ENCODE data around the gene SHISA5. TPM values are rescaled to one million over a fixed set of nuclear protein-coding genes. Genes with fewer than 3 reads are reported as not detected.
"Not testable (repeated sequence)": the region's sequence is repeated elsewhere in the genome, so short reads cannot be mapped to it uniquely, and the experiment has no call there.

Gene SHISA5
- total RNA-seq, 1 experiment from 2014 or later: 192 TPM

GRCh38 chr3:48535578-48535977, 31.6 kb upstream of the SHISA5 start:
- intact Hi-C loops (cut with micrococcal nuclease; ENCODE audit: unreplicated experiment): no loop called here

GRCh38 chr3:48532977-48533337, 29.0 kb upstream of the SHISA5 start:
- Mint-ChIP-seq H3K4me3 (ENCODE audit: low read depth, unreplicated experiment) (no peak overlapping the region), H3K36me3 (ENCODE audit: insufficient read depth, unreplicated experiment) (no peaks in the 10 kb centered on the region), H3K27ac (ENCODE audit: unreplicated experiment) (no peak overlapping the region), H3K27me3 (ENCODE audit: unreplicated experiment) (no peaks in the 10 kb centered on the region), H3K4me1 (ENCODE audit: low read depth, unreplicated experiment) (no peaks in the 10 kb centered on the region), H3K9me3 (ENCODE audit: low read depth, unreplicated experiment) (no peaks in the 10 kb centered on the region)
- no peak for DNase-seq
- intact Hi-C loops (cut with micrococcal nuclease; ENCODE audit: unreplicated experiment): no loop called here
- BruUV-seq (replicated peaks): no TSS peak
- no peak for TF ChIP-seq CTCF (IDR thresholded peaks at IDR 0.05; ENCODE audit: unreplicated experiment)
- CTCF ChIA-PET: no interaction called here

More at GRCh38 chr3:48535578-48535977, 31.6 kb upstream of the SHISA5 start:
- CTCF ChIA-PET: no interaction called here
- H3K27ac Mint-ChIP-seq (ENCODE audit: unreplicated experiment): no peak overlapping the region
- no TSS peak for BruUV-seq (replicated peaks)
- no peak overlapping the region for H3K4me3 Mint-ChIP-seq (ENCODE audit: low read depth, unreplicated experiment)
- H3K9me3 Mint-ChIP-seq (ENCODE audit: low read depth, unreplicated experiment): no peaks in the 10 kb centered on the region
- no peak for TF ChIP-seq CTCF (IDR thresholded peaks at IDR 0.05; ENCODE audit: unreplicated experiment)
- no peaks in the 10 kb centered on the region for H3K27me3 Mint-ChIP-seq (ENCODE audit: unreplicated experiment)
- DNase-seq: no peak
- no peaks in the 10 kb centered on the region for H3K4me1 Mint-ChIP-seq (ENCODE audit: low read depth, unreplicated experiment)
- no peaks in the 10 kb centered on the region for H3K36me3 Mint-ChIP-seq (ENCODE audit: insufficient read depth, unreplicated experiment)

- no peaks in the 10 kb centered on the region for H3K9me3 Mint-ChIP-seq (ENCODE audit: low read depth, unreplicated experiment)
- no peaks in the 10 kb centered on the region for H3K36me3 Mint-ChIP-seq (ENCODE audit: insufficient read depth, unreplicated experiment)
- H3K4me1 Mint-ChIP-seq (ENCODE audit: low read depth, unreplicated experiment): no peaks in the 10 kb centered on the region
- intact Hi-C loops (cut with micrococcal nuclease; ENCODE audit: unreplicated experiment): no loop called here
- H3K27ac Mint-ChIP-seq (ENCODE audit: unreplicated experiment): no peak overlapping the region
- no peak for DNase-seq
- TF ChIP-seq CTCF (IDR thresholded peaks at IDR 0.05; ENCODE audit: unreplicated experiment): no peak
- no peak overlapping the region for H3K4me3 Mint-ChIP-seq (ENCODE audit: low read depth, unreplicated experiment)
- no TSS peak for BruUV-seq (replicated peaks)
- CTCF ChIA-PET: no interaction called here
- no peaks in the 10 kb centered on the region for H3K27me3 Mint-ChIP-seq (ENCODE audit: unreplicated experiment)
Measured at GRCh38 chr3:48532271-48532976, 28.4 kb upstream of the SHISA5 start.

- not testable (repeated sequence) for H3K36me3 Mint-ChIP-seq (ENCODE audit: insufficient read depth, unreplicated experiment)
Measured at GRCh38 chr3:48530701-48531100, 26.7 kb upstream of the SHISA5 start.

GRCh38 chr3:48528754-48529153, 24.8 kb upstream of the SHISA5 start:
- Mint-ChIP-seq H3K36me3 (ENCODE audit: insufficient read depth, unreplicated experiment) (no peaks in the 10 kb centered on the region), H3K27me3 (ENCODE audit: unreplicated experiment) (no peaks in the 10 kb centered on the region), H3K27ac (ENCODE audit: unreplicated experiment) (no peak overlapping the region), H3K4me3 (ENCODE audit: low read depth, unreplicated experiment) (no peak overlapping the region), H3K9me3 (ENCODE audit: low read depth, unreplicated experiment) (no peaks in the 10 kb centered on the region), H3K4me1 (ENCODE audit: low read depth, unreplicated experiment) (no peaks in the 10 kb centered on the region)
- CTCF ChIA-PET: no interaction called here
- intact Hi-C loops (cut with micrococcal nuclease; ENCODE audit: unreplicated experiment): no loop called here
- TF ChIP-seq CTCF (IDR thresholded peaks at IDR 0.05; ENCODE audit: unreplicated experiment): no peak
- no peak for DNase-seq
- no TSS peak for BruUV-seq (replicated peaks)

More at GRCh38 chr3:48530701-48531100, 26.7 kb upstream of the SHISA5 start:
- CTCF ChIA-PET; H3K9me3 Mint-ChIP-seq (ENCODE audit: low read depth, unreplicated experiment); H3K27ac Mint-ChIP-seq (ENCODE audit: unreplicated experiment); DNase-seq; BruUV-seq (replicated peaks); intact Hi-C loops (cut with micrococcal nuclease; ENCODE audit: unreplicated experiment); H3K4me3 Mint-ChIP-seq (ENCODE audit: low read depth, unreplicated experiment); H3K4me1 Mint-ChIP-seq (ENCODE audit: low read depth, unreplicated experiment); H3K27me3 Mint-ChIP-seq (ENCODE audit: unreplicated experiment): not testable (repeated sequence)
